ENCODE measurements around the gene SLC6A13. TPM values are rescaled to one million over a fixed set of nuclear protein-coding genes. Genes with fewer than 3 reads are reported as not detected.

The SLC6A13 gene
- total RNA-seq, 1 experiment from 2014 or later = 0.37 TPM

DNA sequence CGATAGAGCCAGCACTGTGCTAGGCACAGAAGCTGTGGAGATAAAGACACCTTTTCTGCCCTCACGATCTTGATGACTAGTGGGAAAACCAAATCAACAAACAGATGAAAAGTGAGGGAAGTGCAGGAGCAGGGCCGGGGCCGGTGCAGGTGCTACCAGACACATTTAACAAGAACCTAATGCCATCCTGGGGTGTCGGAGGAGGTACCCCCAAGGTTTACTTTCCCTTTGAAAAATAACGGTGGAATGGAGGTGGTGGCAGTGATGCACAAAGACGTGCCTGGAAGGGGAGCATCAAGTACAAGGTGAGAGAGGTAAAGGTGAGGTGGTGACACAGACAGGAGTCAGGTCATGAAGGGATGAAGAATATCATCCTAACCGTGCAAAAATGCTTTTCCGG is 22.1 kb downstream of the SLC6A13 start:
- Mint-ChIP-seq H3K27ac (no peak overlapping the region), H3K36me3 (peaks cover 20% of the 10 kb centered on the region), H3K4me3 (no peak overlapping the region), H3K9me3 (peaks cover 37% of the 10 kb centered on the region), H3K27me3 (ENCODE audit: low read depth) (peaks cover 10% of the 10 kb centered on the region), H3K4me1 (no peaks in the 10 kb centered on the region)
- TF ChIP-seq MXD4 (CRISPR knock-in tag; IDR thresholded peaks at IDR 0.05; ENCODE audit: borderline replicate concordance) (no peak), GTF2I (CRISPR knock-in tag; conservative IDR thresholded peaks at IDR 0.05) (no peak), ZNF416 (CRISPR knock-in tag; IDR thresholded peaks at IDR 0.05) (no peak), ZNF121 (CRISPR knock-in tag; IDR thresholded peaks at IDR 0.05) (no peak), ZNF263 (CRISPR knock-in tag; IDR thresholded peaks at IDR 0.05; ENCODE audit: low read depth) (no peak), ETV6 (CRISPR knock-in tag; IDR thresholded peaks at IDR 0.05) (no peak), JUN (CRISPR knock-in tag; IDR thresholded peaks at IDR 0.05) (no peak), TEAD4 (CRISPR knock-in tag; IDR thresholded peaks at IDR 0.05) (no peak), IRF2 (CRISPR knock-in tag; IDR thresholded peaks at IDR 0.05; ENCODE audit: borderline replicate concordance, low read depth) (no peak)
- TF ChIP-seq, protein P1, sequence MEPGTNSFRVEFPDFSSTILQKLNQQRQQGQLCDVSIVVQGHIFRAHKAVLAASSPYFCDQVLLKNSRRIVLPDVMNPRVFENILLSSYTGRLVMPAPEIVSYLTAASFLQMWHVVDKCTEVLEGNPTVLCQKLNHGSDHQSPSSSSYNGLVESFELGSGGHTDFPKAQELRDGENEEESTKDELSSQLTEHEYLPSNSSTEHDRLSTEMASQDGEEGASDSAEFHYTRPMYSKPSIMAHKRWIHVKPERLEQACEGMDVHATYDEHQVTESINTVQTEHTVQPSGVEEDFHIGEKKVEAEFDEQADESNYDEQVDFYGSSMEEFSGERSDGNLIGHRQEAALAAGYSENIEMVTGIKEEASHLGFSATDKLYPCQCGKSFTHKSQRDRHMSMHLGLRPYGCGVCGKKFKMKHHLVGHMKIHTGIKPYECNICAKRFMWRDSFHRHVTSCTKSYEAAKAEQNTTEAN (CRISPR knock-in tag; IDR thresholded peaks at IDR 0.05) = no peak
- TF ChIP-seq, protein P2, sequence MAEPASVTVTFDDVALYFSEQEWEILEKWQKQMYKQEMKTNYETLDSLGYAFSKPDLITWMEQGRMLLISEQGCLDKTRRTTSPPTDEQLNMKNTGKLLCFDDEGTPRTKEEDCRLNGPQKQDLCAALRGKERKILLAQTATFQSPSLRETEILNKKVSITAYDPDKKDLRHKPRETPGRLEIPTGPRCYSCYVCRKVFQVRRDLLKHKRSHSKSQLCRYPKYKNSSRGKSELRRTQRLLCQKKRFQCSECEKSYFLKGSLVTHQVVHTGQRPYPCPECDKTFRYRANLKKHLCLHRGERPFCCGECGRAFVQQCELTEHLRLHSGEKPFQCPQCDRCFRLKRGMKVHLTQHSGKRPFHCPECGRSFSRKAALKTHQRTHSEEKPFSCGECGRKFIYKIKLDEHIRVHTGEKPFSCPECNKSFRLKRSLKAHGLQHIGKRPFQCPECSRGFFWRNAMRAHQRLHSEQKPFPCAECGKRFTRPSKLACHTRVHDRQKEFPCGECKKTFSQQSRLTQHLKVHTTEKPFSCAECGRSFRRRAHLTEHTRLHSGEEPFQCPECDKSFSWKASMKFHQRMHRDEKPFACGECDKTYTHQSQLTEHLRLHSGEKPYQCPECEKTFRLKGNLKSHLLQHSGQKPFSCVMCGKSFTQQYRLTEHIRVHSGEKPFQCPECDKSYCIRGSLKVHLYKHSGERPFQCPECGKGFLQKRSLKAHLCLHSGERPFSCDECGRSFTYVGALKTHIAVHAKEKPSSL (CRISPR knock-in tag; conservative IDR thresholded peaks at IDR 0.05) = no peak
- TF ChIP-seq, protein P3, sequence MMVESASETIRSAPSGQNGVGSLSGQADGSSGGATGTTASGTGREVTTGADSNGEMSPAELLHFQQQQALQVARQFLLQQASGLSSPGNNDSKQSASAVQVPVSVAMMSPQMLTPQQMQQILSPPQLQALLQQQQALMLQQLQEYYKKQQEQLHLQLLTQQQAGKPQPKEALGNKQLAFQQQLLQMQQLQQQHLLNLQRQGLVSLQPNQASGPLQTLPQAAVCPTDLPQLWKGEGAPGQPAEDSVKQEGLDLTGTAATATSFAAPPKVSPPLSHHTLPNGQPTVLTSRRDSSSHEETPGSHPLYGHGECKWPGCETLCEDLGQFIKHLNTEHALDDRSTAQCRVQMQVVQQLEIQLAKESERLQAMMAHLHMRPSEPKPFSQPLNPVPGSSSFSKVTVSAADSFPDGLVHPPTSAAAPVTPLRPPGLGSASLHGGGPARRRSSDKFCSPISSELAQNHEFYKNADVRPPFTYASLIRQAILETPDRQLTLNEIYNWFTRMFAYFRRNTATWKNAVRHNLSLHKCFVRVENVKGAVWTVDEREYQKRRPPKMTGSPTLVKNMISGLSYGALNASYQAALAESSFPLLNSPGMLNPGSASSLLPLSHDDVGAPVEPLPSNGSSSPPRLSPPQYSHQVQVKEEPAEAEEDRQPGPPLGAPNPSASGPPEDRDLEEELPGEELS (CRISPR knock-in tag; IDR thresholded peaks at IDR 0.05) = no peak
- TF ChIP-seq, protein P4, sequence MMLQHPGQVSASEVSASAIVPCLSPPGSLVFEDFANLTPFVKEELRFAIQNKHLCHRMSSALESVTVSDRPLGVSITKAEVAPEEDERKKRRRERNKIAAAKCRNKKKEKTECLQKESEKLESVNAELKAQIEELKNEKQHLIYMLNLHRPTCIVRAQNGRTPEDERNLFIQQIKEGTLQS (CRISPR knock-in tag; conservative IDR thresholded peaks at IDR 0.05) = no peak
- TF ChIP-seq, protein P5, sequence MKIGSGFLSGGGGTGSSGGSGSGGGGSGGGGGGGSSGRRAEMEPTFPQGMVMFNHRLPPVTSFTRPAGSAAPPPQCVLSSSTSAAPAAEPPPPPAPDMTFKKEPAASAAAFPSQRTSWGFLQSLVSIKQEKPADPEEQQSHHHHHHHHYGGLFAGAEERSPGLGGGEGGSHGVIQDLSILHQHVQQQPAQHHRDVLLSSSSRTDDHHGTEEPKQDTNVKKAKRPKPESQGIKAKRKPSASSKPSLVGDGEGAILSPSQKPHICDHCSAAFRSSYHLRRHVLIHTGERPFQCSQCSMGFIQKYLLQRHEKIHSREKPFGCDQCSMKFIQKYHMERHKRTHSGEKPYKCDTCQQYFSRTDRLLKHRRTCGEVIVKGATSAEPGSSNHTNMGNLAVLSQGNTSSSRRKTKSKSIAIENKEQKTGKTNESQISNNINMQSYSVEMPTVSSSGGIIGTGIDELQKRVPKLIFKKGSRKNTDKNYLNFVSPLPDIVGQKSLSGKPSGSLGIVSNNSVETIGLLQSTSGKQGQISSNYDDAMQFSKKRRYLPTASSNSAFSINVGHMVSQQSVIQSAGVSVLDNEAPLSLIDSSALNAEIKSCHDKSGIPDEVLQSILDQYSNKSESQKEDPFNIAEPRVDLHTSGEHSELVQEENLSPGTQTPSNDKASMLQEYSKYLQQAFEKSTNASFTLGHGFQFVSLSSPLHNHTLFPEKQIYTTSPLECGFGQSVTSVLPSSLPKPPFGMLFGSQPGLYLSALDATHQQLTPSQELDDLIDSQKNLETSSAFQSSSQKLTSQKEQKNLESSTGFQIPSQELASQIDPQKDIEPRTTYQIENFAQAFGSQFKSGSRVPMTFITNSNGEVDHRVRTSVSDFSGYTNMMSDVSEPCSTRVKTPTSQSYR (CRISPR knock-in tag; IDR thresholded peaks at IDR 0.05) = no peak
- ATAC-seq (no peak), DNase-seq (ENCODE audit: low spot score) (no peak)
- ChIA-PET CTCF (no interaction called here), POLR2A (no interaction called here)

DNA sequence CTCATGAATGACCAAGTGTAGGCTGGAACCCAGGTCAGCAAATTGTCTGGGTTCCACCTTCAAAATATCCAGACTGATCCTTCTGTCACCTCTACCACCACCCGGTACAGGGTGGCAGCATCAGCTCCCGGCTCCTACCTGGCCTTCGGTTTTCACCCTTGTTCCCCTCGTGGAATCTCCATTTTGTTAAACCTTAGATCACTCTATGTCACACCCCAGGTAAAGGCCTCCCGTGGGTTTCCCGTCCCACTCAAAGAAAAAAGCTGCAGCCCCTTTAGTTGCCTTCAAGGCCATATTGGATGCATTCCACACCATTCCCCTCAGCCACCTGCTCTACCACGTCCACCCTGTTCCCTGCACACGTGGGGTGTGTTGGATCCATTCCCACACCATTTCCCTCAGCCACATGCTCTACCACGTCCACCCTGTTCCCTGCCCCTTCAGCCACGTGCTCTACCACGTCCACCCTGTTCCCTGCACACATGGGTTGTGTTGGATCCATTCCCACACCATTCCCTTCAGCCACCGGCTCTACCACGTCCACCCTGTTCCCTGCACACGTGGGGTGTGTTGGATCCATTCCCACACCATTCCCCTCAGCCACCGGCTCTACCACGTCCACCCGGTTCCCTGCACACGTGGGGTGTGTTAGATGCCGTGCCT is 23.8 kb downstream of the SLC6A13 start:
- Mint-ChIP-seq H3K36me3 (peaks cover 27% of the 10 kb centered on the region), H3K27ac (no peak overlapping the region), H3K27me3 (ENCODE audit: low read depth) (peaks cover 13% of the 10 kb centered on the region), H3K4me1 (no peaks in the 10 kb centered on the region), H3K9me3 (peaks cover 43% of the 10 kb centered on the region), H3K4me3 (no peak overlapping the region)
- CTCF ChIA-PET = interaction anchor here (0.9 kb wide), 1 partner anchor 308 kb away, joined by 3 read pairs; no protein-coding TSS in a partner anchor
- POLR2A ChIA-PET = no interaction called here
- no peak for DNase-seq (ENCODE audit: low spot score)
- no peak for ATAC-seq
- TF ChIP-seq, protein P6, sequence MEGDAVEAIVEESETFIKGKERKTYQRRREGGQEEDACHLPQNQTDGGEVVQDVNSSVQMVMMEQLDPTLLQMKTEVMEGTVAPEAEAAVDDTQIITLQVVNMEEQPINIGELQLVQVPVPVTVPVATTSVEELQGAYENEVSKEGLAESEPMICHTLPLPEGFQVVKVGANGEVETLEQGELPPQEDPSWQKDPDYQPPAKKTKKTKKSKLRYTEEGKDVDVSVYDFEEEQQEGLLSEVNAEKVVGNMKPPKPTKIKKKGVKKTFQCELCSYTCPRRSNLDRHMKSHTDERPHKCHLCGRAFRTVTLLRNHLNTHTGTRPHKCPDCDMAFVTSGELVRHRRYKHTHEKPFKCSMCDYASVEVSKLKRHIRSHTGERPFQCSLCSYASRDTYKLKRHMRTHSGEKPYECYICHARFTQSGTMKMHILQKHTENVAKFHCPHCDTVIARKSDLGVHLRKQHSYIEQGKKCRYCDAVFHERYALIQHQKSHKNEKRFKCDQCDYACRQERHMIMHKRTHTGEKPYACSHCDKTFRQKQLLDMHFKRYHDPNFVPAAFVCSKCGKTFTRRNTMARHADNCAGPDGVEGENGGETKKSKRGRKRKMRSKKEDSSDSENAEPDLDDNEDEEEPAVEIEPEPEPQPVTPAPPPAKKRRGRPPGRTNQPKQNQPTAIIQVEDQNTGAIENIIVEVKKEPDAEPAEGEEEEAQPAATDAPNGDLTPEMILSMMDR (IDR thresholded peaks at IDR 0.05) = no peak
- TF ChIP-seq, protein P3 (CRISPR knock-in tag; IDR thresholded peaks at IDR 0.05) = no peak
- no peak for TF ChIP-seq NR3C1 (CRISPR knock-in tag; conservative IDR thresholded peaks at IDR 0.05; ENCODE audit: low read depth)
- TF ChIP-seq, protein P5 (CRISPR knock-in tag; IDR thresholded peaks at IDR 0.05) = no peak
- TF ChIP-seq FOXP1 (CRISPR knock-in tag; IDR thresholded peaks at IDR 0.05; ENCODE audit: borderline replicate concordance) = no peak

Measured in WTC11 (cell line).